B cell (primary cell): ENCODE results near the gene TMEM156. TPM values are rescaled to one million over a fixed set of nuclear protein-coding genes. Genes with fewer than 3 reads are reported as not detected.

Experiments used
- ATAC-seq: fragments of 200-7000 bp; cut with Tn5 transposase; one replicate; pipeline ENCODE4 v1.10.0; 2021; ENCODE audit warnings: low read depth, mild to moderate bottlenecking, moderate number of reproducible peaks, moderate library complexity
- CTCF ChIA-PET: fragments of 350-600 bp; sonication (Branson Sonifier 250); formaldehyde crosslinking; loops from one replicate; lab custom pipeline; 2021; ENCODE audit warnings: antibody characterized with exemption, inconsistent platforms; lab: Charles Lee
- POLR2A ChIA-PET: fragments of 350-600 bp; sonication (Branson Sonifier 250); formaldehyde crosslinking; loops from one replicate; lab custom pipeline; 2021; ENCODE audit warnings: antibody characterized with exemption; lab: Charles Lee
- DNase-seq: peaks from one replicate; pipeline ENCODE4 v3.0.0; 2013
- H2AFZ ChIP-seq: 2 replicates; pipeline ENCODE4 v1.6.1; 2012; ENCODE audit warnings: mild to moderate bottlenecking, low read depth, low read length; ENCODE audit not compliant: insufficient read depth, poor library complexity, severe bottlenecking
- H3K27ac ChIP-seq, 2 donors: 1 replicate in 1 of 2; 2 replicates in 1 of 2; pipeline ENCODE4 v1.5.1; 2012 to 2013; ENCODE audit warnings: low read length in 2 of 2, mild to moderate bottlenecking in 2 of 2, moderate library complexity in 1 of 2
- H3K27me3 ChIP-seq, 4 experiments: fragments of 200-600 bp in 1 of 4; sonication (generic) in 1 of 4; replicated peaks in 1 of 4; 1 replicate in 2 of 4; 2 replicates in 2 of 4; pipeline versions ENCODE4 v1.6.1 to v1.7.0; 2013 to 2016; ENCODE audit warnings: low read length in 3 of 4, mild to moderate bottlenecking in 2 of 4, mixed read lengths in 1 of 4, moderate library complexity in 1 of 4; ENCODE audit not compliant: insufficient read depth in 4 of 4, control insufficient read depth in 3 of 4; ENCODE audit errors: control extremely low read depth in 1 of 4
- H3K36me3 ChIP-seq, 2 experiments: replicated peaks in 1 of 2; 1 replicate in 1 of 2; 2 replicates in 1 of 2; pipeline versions ENCODE4 v1.6.1 to v1.7.1; 2013; ENCODE audit warnings: low read length in 1 of 2; ENCODE audit not compliant: insufficient read depth in 2 of 2, control insufficient read depth in 1 of 2; ENCODE audit errors: control extremely low read depth in 1 of 2, extremely low read depth in 1 of 2
- H3K4me1 ChIP-seq, 2 donors: fragments of 200-600 bp in 1 of 2; sonication (generic) in 1 of 2; 1 replicate in 1 of 2; 2 replicates in 1 of 2; pipeline versions ENCODE4 v1.5.1 to v1.6.1; 2013 to 2017; ENCODE audit warnings: low read length in 2 of 2; ENCODE audit not compliant: control insufficient read depth in 2 of 2, insufficient read depth in 2 of 2
- H3K4me2 ChIP-seq: replicated peaks from 2 replicates; pipeline ENCODE3; 2012; ENCODE audit warnings: mild to moderate bottlenecking, low read depth, low read length; ENCODE audit not compliant: poor library complexity, severe bottlenecking
- H3K4me3 ChIP-seq, 5 experiments: fragments of 200-600 bp in 1 of 5; sonication (generic) in 1 of 5; 1 replicate in 3 of 5; 2 replicates in 2 of 5; pipeline versions ENCODE4 v1.5.1 to v1.7.0; 2011 to 2016; ENCODE audit warnings: low read length in 4 of 5, mild to moderate bottlenecking in 4 of 5, low read depth in 2 of 5, control low read depth in 1 of 5, moderate library complexity in 1 of 5; ENCODE audit not compliant: insufficient read depth in 1 of 5; ENCODE audit errors: control extremely low read depth in 1 of 5, extremely low read depth in 1 of 5
- H3K79me2 ChIP-seq: fragments of 200-600 bp; sonication (generic); one replicate; pipeline ENCODE4 v1.6.0; 2016; ENCODE audit warnings: low read length; ENCODE audit not compliant: control insufficient read depth, insufficient read depth
- H3K9ac ChIP-seq: fragments of 200-600 bp; sonication (generic); 2 replicates; pipeline ENCODE4 v1.6.1; 2017; ENCODE audit warnings: mild to moderate bottlenecking, low read length, moderate library complexity
- H3K9me3 ChIP-seq, 3 donors: one replicate each; pipeline versions ENCODE4 v1.6.1 to v1.7.1; 2013; ENCODE audit warnings: low read length in 2 of 3; ENCODE audit not compliant: control insufficient read depth in 2 of 3, insufficient read depth in 1 of 3; ENCODE audit errors: control extremely low read depth in 1 of 3
- H4K20me1 ChIP-seq: 2 replicates; pipeline ENCODE4 v1.6.0; 2012; ENCODE audit warnings: mild to moderate bottlenecking, low read length; ENCODE audit not compliant: insufficient read depth, control insufficient read depth, poor library complexity, severe bottlenecking
- H3K27ac Mint-ChIP-seq: one replicate; pipeline ENCODE4 v1.8.0; 2021; ENCODE audit warnings: mixed read lengths
- H3K27me3 Mint-ChIP-seq: one replicate; pipeline ENCODE4 v1.8.0; 2021; ENCODE audit warnings: mixed read lengths
- H3K4me1 Mint-ChIP-seq: one replicate; pipeline ENCODE4 v1.8.0; 2021; ENCODE audit warnings: mixed read lengths
- H3K4me3 Mint-ChIP-seq: one replicate; pipeline ENCODE4 v1.8.0; 2021; ENCODE audit warnings: mixed read lengths
- H3K9me3 Mint-ChIP-seq: one replicate; pipeline ENCODE4 v1.8.0; 2022; ENCODE audit warnings: mixed read lengths; ENCODE audit not compliant: insufficient read depth
- EZH2 ChIP-seq: IDR thresholded peaks from 2 replicates; pipeline ENCODE4 v1.6.1; 2012; ENCODE audit warnings: borderline replicate concordance, low read depth, mild to moderate bottlenecking, moderate library complexity, low read length; ENCODE audit not compliant: insufficient read depth, poor library complexity, severe bottlenecking
- WGBS: methylation state at CpG from one replicate; pipeline ENCODE4 v1.1.5; 2013; ENCODE audit warnings: missing lambda C conversion rate; ENCODE audit not compliant: insufficient coverage; 5-methylcytosine and 5-hydroxymethylcytosine counted together
- intact Hi-C: fragments of 100-400 bp; cut with micrococcal nuclease; formaldehyde crosslinking; loops from one replicate; pipeline ENCODE4 v1.10.0; 2022
- polyA plus RNA-seq: library from polyadenylated mRNA; depleted of rRNA; stranded (reverse); fragments of >200 nt; gene quantifications from 2 replicates; pipeline ENCODE4 v1.2.3, GENCODE V29; 2012
- total RNA-seq, 2 donors: library from RNA; stranded (reverse); fragments of 120-200 nt in 1 of 2; gene quantifications; 1 replicate in 1 of 2; 2 replicates in 1 of 2; pipeline versions ENCODE4 v1.2.3 to v1.2.4, GENCODE V29; 2013 to 2022
- TF ChIP-seq, protein P1 (sequence below): fragments of 200-600 bp; IDR thresholded peaks from one replicate; pipeline ENCODE4 v1.8.0; 2022; ENCODE audit warnings: antibody characterized with exemption, mild to moderate bottlenecking

Gene TMEM156
- total and polyA plus RNA-seq, 2 donors (not counting 1 experiment from before 2014, with no cell fraction given): 58.4 to 59.9 TPM

GRCh38 chr4:38995660-38996005 is 36.6 kb downstream of the TMEM156 start:
- Histone ChIP-seq H4K20me1 (no peaks in the 10 kb centered on the region), H3K27ac (no peak overlapping the region), H3K79me2 (peaks cover 52% of the 10 kb centered on the region), H3K9me3 (peaks cover 1 to 10% (median 9%) of the 10 kb centered on the region in 3 donors), H3K27me3 (no peaks in the 10 kb centered on the region), H3K4me3 (no peak overlapping the region), H3K4me1 (no peaks in the 10 kb centered on the region), H3K36me3 (peaks cover 17 to 74% of the 10 kb centered on the region in 2 experiments), H3K4me2 (no peak overlapping the region), H3K9ac (no peak overlapping the region), H2AFZ (no peak overlapping the region)
- POLR2A ChIA-PET: no interaction called here
- intact Hi-C loops: no loop called here
- DNase-seq (no peak), ATAC-seq (no peak)
- peaks cover 11% of the 10 kb centered on the region for H3K4me1 Mint-ChIP-seq
- CTCF ChIA-PET: interaction anchor here (0.8 kb wide), 1 partner anchor 9 kb away, joined by 4 read pairs; no protein-coding TSS in a partner anchor
- no CpG with 5 or more reads among the region's 2 CpGs for WGBS
- TF ChIP-seq EZH2: no peak
- TF ChIP-seq, protein P1, sequence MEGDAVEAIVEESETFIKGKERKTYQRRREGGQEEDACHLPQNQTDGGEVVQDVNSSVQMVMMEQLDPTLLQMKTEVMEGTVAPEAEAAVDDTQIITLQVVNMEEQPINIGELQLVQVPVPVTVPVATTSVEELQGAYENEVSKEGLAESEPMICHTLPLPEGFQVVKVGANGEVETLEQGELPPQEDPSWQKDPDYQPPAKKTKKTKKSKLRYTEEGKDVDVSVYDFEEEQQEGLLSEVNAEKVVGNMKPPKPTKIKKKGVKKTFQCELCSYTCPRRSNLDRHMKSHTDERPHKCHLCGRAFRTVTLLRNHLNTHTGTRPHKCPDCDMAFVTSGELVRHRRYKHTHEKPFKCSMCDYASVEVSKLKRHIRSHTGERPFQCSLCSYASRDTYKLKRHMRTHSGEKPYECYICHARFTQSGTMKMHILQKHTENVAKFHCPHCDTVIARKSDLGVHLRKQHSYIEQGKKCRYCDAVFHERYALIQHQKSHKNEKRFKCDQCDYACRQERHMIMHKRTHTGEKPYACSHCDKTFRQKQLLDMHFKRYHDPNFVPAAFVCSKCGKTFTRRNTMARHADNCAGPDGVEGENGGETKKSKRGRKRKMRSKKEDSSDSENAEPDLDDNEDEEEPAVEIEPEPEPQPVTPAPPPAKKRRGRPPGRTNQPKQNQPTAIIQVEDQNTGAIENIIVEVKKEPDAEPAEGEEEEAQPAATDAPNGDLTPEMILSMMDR: no peak
- H3K9me3 Mint-ChIP-seq: peaks cover 2% of the 10 kb centered on the region
- no peak overlapping the region for H3K27ac Mint-ChIP-seq
- H3K27me3 Mint-ChIP-seq: no peaks in the 10 kb centered on the region
- H3K4me3 Mint-ChIP-seq: no peak overlapping the region

DNA sequence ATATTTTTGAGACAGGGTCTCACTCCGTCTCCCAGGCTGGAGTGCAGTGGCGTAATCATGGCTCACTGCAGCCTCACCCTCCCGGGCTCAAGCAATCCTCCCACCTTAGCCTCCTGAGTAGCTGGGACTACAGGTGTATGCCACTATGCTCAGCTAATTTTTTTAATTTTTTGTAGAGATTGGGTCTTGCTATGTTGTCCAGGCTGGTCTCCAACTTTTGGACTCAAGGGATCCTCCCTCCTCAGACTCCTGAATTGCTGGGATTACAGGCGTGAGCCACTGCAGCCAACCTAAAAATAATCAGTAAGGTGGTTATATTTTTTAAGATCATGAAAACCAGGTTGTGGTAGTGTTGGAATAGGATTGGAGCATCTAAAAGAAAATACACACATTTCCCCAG is 38.1 kb downstream of the TMEM156 start:
- H3K27ac ChIP-seq: no peak overlapping the region
- H3K4me3 ChIP-seq: no peak overlapping the region
- no peak overlapping the region for H3K9ac ChIP-seq
- TF ChIP-seq, protein P1: no peak
- TF ChIP-seq EZH2: no peak
- no peaks in the 10 kb centered on the region for H4K20me1 ChIP-seq
- no peak overlapping the region for H2AFZ ChIP-seq
- intact Hi-C loops: no loop called here
- Mint-ChIP-seq H3K4me1 (peaks cover 16% of the 10 kb centered on the region), H3K9me3 (no peaks in the 10 kb centered on the region), H3K27ac (no peak overlapping the region), H3K4me3 (no peak overlapping the region), H3K27me3 (no peaks in the 10 kb centered on the region)
- H3K27me3 ChIP-seq: no peaks in the 10 kb centered on the region
- WGBS: 96% methylated on average over 3 of the region's 4 CpGs
- no peaks in the 10 kb centered on the region for H3K4me1 ChIP-seq
- no peaks in the 10 kb centered on the region for H3K9me3 ChIP-seq
- ATAC-seq: no peak
- ChIA-PET POLR2A (no interaction called here), CTCF (interaction anchor here (0.7 to 1.5 kb wide), 4 partner anchors 50 to 133 kb away, joined by 3 to 6 read pairs (median 4); no protein-coding TSS in a partner anchor)
- no peak overlapping the region for H3K4me2 ChIP-seq
- H3K36me3 ChIP-seq: peaks cover 12 to 73% of the 10 kb centered on the region in 2 experiments
- peaks cover 38% of the 10 kb centered on the region for H3K79me2 ChIP-seq
- DNase-seq: no peak
